Thymus (tissue), 14 donors: ENCODE data around the gene OTULIN. TPM values are rescaled to one million over a fixed set of nuclear protein-coding genes. Genes with fewer than 3 reads are reported as not detected.
A peak's percentile ranks its signal among the peaks of the same experiment; 100 is the strongest.

ENCODE experiments used
- DNase-seq, 9 donors: peaks; one replicate each; pipeline ENCODE4 v3.0.0-alpha.2; 2013; ENCODE audit warnings: low spot score in 9 of 9, low read depth in 6 of 9, missing footprints in 1 of 9
- H3K27ac ChIP-seq, 2 donors: one replicate each; pipeline ENCODE4 v1.5.1; 2013; ENCODE audit warnings: control low read depth in 1 of 2, low read depth in 1 of 2, low read length in 1 of 2, mild to moderate bottlenecking in 1 of 2, moderate library complexity in 1 of 2
- H3K27me3 ChIP-seq, 2 donors: one replicate each; pipeline ENCODE4 v1.5.1; 2013; ENCODE audit warnings: low read length in 1 of 2; ENCODE audit not compliant: control insufficient read depth in 2 of 2, insufficient read depth in 1 of 2
- H3K36me3 ChIP-seq, 2 donors: one replicate each; pipeline ENCODE4 v1.5.1; 2013; ENCODE audit warnings: low read length in 1 of 2, mild to moderate bottlenecking in 1 of 2, moderate library complexity in 1 of 2; ENCODE audit not compliant: control insufficient read depth in 2 of 2, insufficient read depth in 2 of 2
- H3K4me1 ChIP-seq, 2 donors: one replicate each; pipeline ENCODE4 v1.5.1; 2013; ENCODE audit warnings: low read length in 2 of 2; ENCODE audit not compliant: control insufficient read depth in 2 of 2, insufficient read depth in 2 of 2
- H3K4me3 ChIP-seq, 2 donors: one replicate each; pipeline ENCODE4 v1.5.1; 2013; ENCODE audit warnings: low read length in 2 of 2, control low read depth in 1 of 2, mild to moderate bottlenecking in 1 of 2
- H3K9me3 ChIP-seq, 2 donors: one replicate each; pipeline ENCODE4 v1.5.1; 2013; ENCODE audit warnings: low read length in 1 of 2, mild to moderate bottlenecking in 1 of 2; ENCODE audit not compliant: control insufficient read depth in 2 of 2, insufficient read depth in 1 of 2
- WGBS: extraction: QIAGEN DNeasy Blood & Tissue Kit; methylation state at CpG from one replicate; pipeline ENCODE4 v1.1.7; 2013; 5-methylcytosine and 5-hydroxymethylcytosine counted together
- long read RNA-seq, 10 donors: transcript quantifications; one replicate each; lab custom pipeline, GENCODE V29; 2026
- polyA plus RNA-seq: library from polyadenylated mRNA; stranded (reverse); fragments of 200-250 nt; gene quantifications from one replicate; pipeline ENCODE4 v1.2.3, GENCODE V29; 2013
- total RNA-seq: library from RNA; stranded (reverse); fragments of 120-200 nt; gene quantifications from one replicate; pipeline ENCODE4 v1.2.4, GENCODE V29; 2013
- donor health status: healthy.

The OTULIN gene
- 23.3 TPM for total RNA-seq
- 9.1 TPM for polyA plus RNA-seq
- long read RNA-seq, donor 1, full-length matches to known transcripts, result 2 of 2 reads
- long read RNA-seq, donor 1, partial matches to known transcripts, result 0 of 2 reads
- long read RNA-seq, donor 1, other reads (novel, unspliced or antisense), result 0 of 2 reads
- long read RNA-seq, donor 2, result 0 reads
- long read RNA-seq, donor 3, full-length matches to known transcripts, result 3 of 3 reads
- long read RNA-seq, donor 3, partial matches to known transcripts, result 0 of 3 reads
- long read RNA-seq, donor 3, other reads (novel, unspliced or antisense), result 0 of 3 reads
- long read RNA-seq, donor 4, full-length matches to known transcripts, result 6 of 6 reads
- long read RNA-seq, donor 4, partial matches to known transcripts, result 0 of 6 reads
- long read RNA-seq, donor 4, other reads (novel, unspliced or antisense), result 0 of 6 reads
- long read RNA-seq, donor 5, full-length matches to known transcripts, result 5 of 10 reads
- long read RNA-seq, donor 5, partial matches to known transcripts, result 5 of 10 reads
- long read RNA-seq, donor 5, other reads (novel, unspliced or antisense), result 0 of 10 reads
- long read RNA-seq, donor 6, full-length matches to known transcripts, result 2 of 39 reads
- long read RNA-seq, donor 6, partial matches to known transcripts, result 31 of 39 reads
- long read RNA-seq, donor 6, other reads (novel, unspliced or antisense), result 6 of 39 reads
- long read RNA-seq, donor 7, full-length matches to known transcripts, result 4 of 4 reads
- long read RNA-seq, donor 7, partial matches to known transcripts, result 0 of 4 reads
- long read RNA-seq, donor 7, other reads (novel, unspliced or antisense), result 0 of 4 reads
- long read RNA-seq, donor 8, result 0 reads
- long read RNA-seq, donor 9, full-length matches to known transcripts, result 1 of 1 reads
- long read RNA-seq, donor 9, partial matches to known transcripts, result 0 of 1 reads
- long read RNA-seq, donor 9, other reads (novel, unspliced or antisense), result 0 of 1 reads
- long read RNA-seq, donor 10, full-length matches to known transcripts, result 5 of 5 reads
- long read RNA-seq, donor 10, partial matches to known transcripts, result 0 of 5 reads
- long read RNA-seq, donor 10, other reads (novel, unspliced or antisense), result 0 of 5 reads

- Histone ChIP-seq H3K27me3 (no peaks in the 10 kb centered on the region), H3K4me1 (peaks cover 17 to 32% of the 10 kb centered on the region in 2 donors), H3K9me3 (no peaks in the 10 kb centered on the region), H3K4me3 (peak within 1 kb of the TSS; percentile 70 to 92), H3K27ac (peak within 1 kb of the TSS; percentile 85 to 96), H3K36me3 (peaks cover 0 to 7% of the 10 kb centered on the region in 2 donors)
- WGBS, result under 1% methylated on average over 115 of the region's 115 CpGs
- DNase-seq, result peak in 7 of 9 donors; percentile 67 to 87 (median 79)
Observed at GRCh38 chr5:14664270-14665100, at the start of gene OTULIN. TSS of gene OTULIN (plus strand) at chr5:14664718. CDS start at chr5:14664826, 108 bp downstream.

- 99% methylated on average over 4 of the region's 4 CpGs for WGBS
Observed at GRCh38 chr5:14615365-14615764, 49.2 kb upstream of the OTULIN start.

GRCh38 chr5:14617441-14617840, 47.1 kb upstream of the OTULIN start:
- no peaks in the 10 kb centered on the region for H3K4me1 ChIP-seq
- H3K27me3 ChIP-seq, result no peaks in the 10 kb centered on the region
- H3K27ac ChIP-seq, result no peak overlapping the region
- H3K36me3 ChIP-seq, result peaks cover 0 to 4% of the 10 kb centered on the region in 2 donors
- DNase-seq, result no peak
- H3K9me3 ChIP-seq, result no peaks in the 10 kb centered on the region
- no peak overlapping the region for H3K4me3 ChIP-seq
- over 99% methylated on average over 4 of the region's 4 CpGs for WGBS

More at GRCh38 chr5:14615365-14615764, 49.2 kb upstream of the OTULIN start:
- Histone ChIP-seq H3K27ac (no peak overlapping the region), H3K36me3 (peaks cover under 1 to 4% of the 10 kb centered on the region in 2 donors), H3K27me3 (no peaks in the 10 kb centered on the region), H3K9me3 (no peaks in the 10 kb centered on the region), H3K4me3 (no peak overlapping the region), H3K4me1 (no peaks in the 10 kb centered on the region)
- no peak for DNase-seq

GRCh38 chr5:14627270-14627669, 37.2 kb upstream of the OTULIN start:
- no peak overlapping the region for H3K4me3 ChIP-seq
- no peaks in the 10 kb centered on the region for H3K9me3 ChIP-seq
- no peak for DNase-seq
- H3K27ac ChIP-seq, result no peak overlapping the region
- H3K27me3 ChIP-seq, result no peaks in the 10 kb centered on the region
- no peaks in the 10 kb centered on the region for H3K36me3 ChIP-seq
- H3K4me1 ChIP-seq, result no peaks in the 10 kb centered on the region

GRCh38 chr5:14628346-14628745, 36.2 kb upstream of the OTULIN start:
- Histone ChIP-seq H3K27me3 (no peaks in the 10 kb centered on the region), H3K36me3 (no peaks in the 10 kb centered on the region), H3K9me3 (no peaks in the 10 kb centered on the region), H3K27ac (no peak overlapping the region), H3K4me3 (no peak overlapping the region), H3K4me1 (no peaks in the 10 kb centered on the region)
- 19% methylated on average over 3 of the region's 3 CpGs for WGBS
- DNase-seq, result peak; percentile 27 to 80 (median 58)

GRCh38 chr5:14630671-14631070, 33.8 kb upstream of the OTULIN start:
- 97% methylated on average over 2 of the region's 2 CpGs for WGBS

GRCh38 chr5:14635656-14636055, 28.9 kb upstream of the OTULIN start:
- 95% methylated on average over 2 of the region's 2 CpGs for WGBS
- no peak for DNase-seq
- Histone ChIP-seq H3K27me3 (no peaks in the 10 kb centered on the region), H3K4me3 (no peak overlapping the region), H3K27ac (no peak overlapping the region), H3K9me3 (no peaks in the 10 kb centered on the region), H3K36me3 (no peaks in the 10 kb centered on the region), H3K4me1 (no peaks in the 10 kb centered on the region)

More at GRCh38 chr5:14630671-14631070, 33.8 kb upstream of the OTULIN start:
- Histone ChIP-seq H3K27me3 (no peaks in the 10 kb centered on the region), H3K9me3 (no peaks in the 10 kb centered on the region), H3K36me3 (no peaks in the 10 kb centered on the region), H3K27ac (no peak overlapping the region), H3K4me1 (no peaks in the 10 kb centered on the region), H3K4me3 (no peak overlapping the region)
- DNase-seq, result no peak

GRCh38 chr5:14640765-14641164, 23.8 kb upstream of the OTULIN start:
- WGBS, result 93% methylated on average over 10 of the region's 10 CpGs

More at GRCh38 chr5:14640765-14641164, 23.8 kb upstream of the OTULIN start:
- Histone ChIP-seq H3K36me3 (no peaks in the 10 kb centered on the region), H3K9me3 (no peaks in the 10 kb centered on the region), H3K4me1 (no peaks in the 10 kb centered on the region), H3K4me3 (no peak overlapping the region), H3K27ac (no peak overlapping the region), H3K27me3 (no peaks in the 10 kb centered on the region)
- DNase-seq, result no peak
